Type B pancreatic cell (in vitro differentiated cells): ENCODE data around the gene CABCOCO1. TPM values are rescaled to one million over a fixed set of nuclear protein-coding genes. Genes with fewer than 3 reads are reported as not detected.

Source experiments
- DNase-seq: peaks from one replicate; pipeline ENCODE4 v3.0.0; 2021; ENCODE audit warnings: mixed read lengths; ENCODE audit not compliant: unreplicated experiment; ENCODE audit errors: extremely low spot score
- H3K27ac Mint-ChIP-seq: 2 replicates; pipeline ENCODE4 v1.8.0; 2021; ENCODE audit warnings: mild to moderate bottlenecking, mixed read lengths
- H3K27me3 Mint-ChIP-seq: 2 replicates; pipeline ENCODE4 v1.8.0; 2021; ENCODE audit warnings: mixed read lengths
- H3K36me3 Mint-ChIP-seq: 2 replicates; pipeline ENCODE4 v1.8.0; 2021; ENCODE audit warnings: mixed read lengths
- H3K4me1 Mint-ChIP-seq: one replicate; pipeline ENCODE4 v1.8.0; 2021; ENCODE audit warnings: mixed read lengths; ENCODE audit not compliant: unreplicated experiment
- H3K4me3 Mint-ChIP-seq: 2 replicates; pipeline ENCODE4 v1.8.0; 2021; ENCODE audit warnings: mild to moderate bottlenecking, mixed read lengths
- H3K9me3 Mint-ChIP-seq: 2 replicates; pipeline ENCODE4 v1.8.0; 2021; ENCODE audit warnings: mixed read lengths
- total RNA-seq: library from RNA; stranded (reverse); gene quantifications from 2 replicates; pipeline ENCODE4 v1.2.1, GENCODE V29; 2021; ENCODE audit warnings: low replicate concordance
- TF ChIP-seq, protein P1 (sequence below): fragments of 200-600 bp; sonication (generic); conservative IDR thresholded peaks from 2 replicates; pipeline ENCODE4 v1.5.0; 2021; ENCODE audit warnings: antibody characterized with exemption, mild to moderate bottlenecking

Gene CABCOCO1
- total RNA-seq, 1 donor from 2014 or later, result not detected

GRCh38 chr10:61789031-61789430 is 126.3 kb downstream of the CABCOCO1 start:
- Mint-ChIP-seq H3K36me3 (no peaks in the 10 kb centered on the region), H3K4me1 (peaks cover 7% of the 10 kb centered on the region)
- no peak for DNase-seq

DNA sequence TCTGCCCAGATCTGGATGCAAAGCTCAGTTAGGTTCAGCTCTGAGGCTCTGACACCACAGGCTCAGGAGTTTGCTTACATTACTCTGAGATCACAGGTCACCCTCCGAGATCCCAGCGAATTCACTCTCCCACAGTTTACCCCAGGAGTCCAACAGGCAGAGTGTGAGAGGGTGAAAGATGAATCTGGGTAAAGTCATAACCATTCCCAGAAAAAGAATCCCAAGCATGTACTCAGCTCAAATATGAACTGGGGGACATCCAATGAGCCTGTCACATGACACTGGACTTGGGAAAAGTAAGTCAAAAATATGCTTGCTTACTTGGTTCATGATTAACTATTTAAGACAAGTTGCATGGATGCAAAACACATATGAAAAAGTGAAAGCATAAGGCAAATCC is 128.5 kb downstream of the CABCOCO1 start:
- H3K4me3 Mint-ChIP-seq, result no peak overlapping the region
- H3K9me3 Mint-ChIP-seq, result no peaks in the 10 kb centered on the region
- TF ChIP-seq, protein P1, sequence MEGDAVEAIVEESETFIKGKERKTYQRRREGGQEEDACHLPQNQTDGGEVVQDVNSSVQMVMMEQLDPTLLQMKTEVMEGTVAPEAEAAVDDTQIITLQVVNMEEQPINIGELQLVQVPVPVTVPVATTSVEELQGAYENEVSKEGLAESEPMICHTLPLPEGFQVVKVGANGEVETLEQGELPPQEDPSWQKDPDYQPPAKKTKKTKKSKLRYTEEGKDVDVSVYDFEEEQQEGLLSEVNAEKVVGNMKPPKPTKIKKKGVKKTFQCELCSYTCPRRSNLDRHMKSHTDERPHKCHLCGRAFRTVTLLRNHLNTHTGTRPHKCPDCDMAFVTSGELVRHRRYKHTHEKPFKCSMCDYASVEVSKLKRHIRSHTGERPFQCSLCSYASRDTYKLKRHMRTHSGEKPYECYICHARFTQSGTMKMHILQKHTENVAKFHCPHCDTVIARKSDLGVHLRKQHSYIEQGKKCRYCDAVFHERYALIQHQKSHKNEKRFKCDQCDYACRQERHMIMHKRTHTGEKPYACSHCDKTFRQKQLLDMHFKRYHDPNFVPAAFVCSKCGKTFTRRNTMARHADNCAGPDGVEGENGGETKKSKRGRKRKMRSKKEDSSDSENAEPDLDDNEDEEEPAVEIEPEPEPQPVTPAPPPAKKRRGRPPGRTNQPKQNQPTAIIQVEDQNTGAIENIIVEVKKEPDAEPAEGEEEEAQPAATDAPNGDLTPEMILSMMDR, result no peak
- no peaks in the 10 kb centered on the region for H3K36me3 Mint-ChIP-seq
- peaks cover 12% of the 10 kb centered on the region for H3K4me1 Mint-ChIP-seq
- DNase-seq, result no peak
- no peak overlapping the region for H3K27ac Mint-ChIP-seq
- no peaks in the 10 kb centered on the region for H3K27me3 Mint-ChIP-seq

More at GRCh38 chr10:61789031-61789430, 126.3 kb downstream of the CABCOCO1 start:
- Mint-ChIP-seq H3K27ac (no peak overlapping the region), H3K9me3 (peaks cover 5% of the 10 kb centered on the region), H3K27me3 (no peaks in the 10 kb centered on the region), H3K4me3 (no peak overlapping the region)
- TF ChIP-seq, protein P1, result no peak

DNA sequence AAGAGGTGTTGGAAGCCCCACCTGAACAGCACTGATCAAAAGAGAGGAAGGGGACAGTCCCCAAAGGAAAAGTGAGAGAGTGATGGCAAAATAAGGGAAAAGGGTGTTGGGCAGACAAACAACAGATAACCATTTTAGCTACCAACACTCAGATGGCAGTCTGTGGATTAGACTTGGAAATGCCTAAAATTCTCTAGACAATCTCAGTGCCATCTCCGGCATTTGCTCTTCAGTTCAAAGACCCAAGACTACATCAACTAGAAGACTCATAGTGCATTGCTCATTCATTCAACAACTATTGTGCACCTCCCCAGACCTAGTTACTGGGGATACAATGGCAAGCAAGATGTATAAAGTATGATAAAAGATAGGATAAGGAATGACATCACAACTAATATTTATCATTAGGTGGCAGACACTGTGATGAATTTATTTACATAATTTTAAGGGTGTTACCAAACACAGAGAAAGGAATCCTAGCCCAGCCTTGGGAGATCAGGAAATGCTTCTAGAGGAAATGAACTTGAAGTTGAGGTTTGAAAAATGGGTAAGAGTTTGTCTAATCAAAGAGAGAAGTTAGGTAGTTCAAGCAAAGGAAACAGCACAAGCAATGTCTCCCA is 129.5 kb downstream of the CABCOCO1 start:
- DNase-seq, result no peak
- H3K4me3 Mint-ChIP-seq, result no peak overlapping the region
- H3K4me1 Mint-ChIP-seq, result peaks cover 12% of the 10 kb centered on the region
- H3K27ac Mint-ChIP-seq, result no peak overlapping the region
- no peaks in the 10 kb centered on the region for H3K27me3 Mint-ChIP-seq
- TF ChIP-seq, protein P1, result no peak
- H3K36me3 Mint-ChIP-seq, result no peaks in the 10 kb centered on the region
- no peaks in the 10 kb centered on the region for H3K9me3 Mint-ChIP-seq

DNA sequence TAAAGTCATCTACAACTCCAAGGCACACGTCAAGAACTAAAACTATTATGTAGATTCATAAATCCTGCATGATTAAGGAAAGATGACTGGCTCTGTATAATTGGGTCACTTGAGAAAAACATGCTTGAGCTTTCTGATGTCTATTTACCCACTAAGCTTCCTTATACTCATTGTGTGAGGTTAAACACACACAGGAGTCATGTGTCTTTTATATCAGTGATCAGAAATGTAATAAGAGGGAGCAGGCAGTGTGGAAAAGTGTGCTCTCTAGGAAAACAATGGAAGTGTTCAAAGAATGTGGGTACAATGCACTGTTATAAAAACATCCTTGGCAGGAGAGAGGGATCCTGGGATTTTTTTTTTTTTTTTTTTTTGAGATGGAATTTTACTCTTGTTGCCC is 130.2 kb downstream of the CABCOCO1 start:
- DNase-seq, result no peak
- no peaks in the 10 kb centered on the region for H3K27me3 Mint-ChIP-seq
- no peak overlapping the region for H3K4me3 Mint-ChIP-seq
- H3K9me3 Mint-ChIP-seq, result no peaks in the 10 kb centered on the region
- no peak overlapping the region for H3K27ac Mint-ChIP-seq
- no peaks in the 10 kb centered on the region for H3K36me3 Mint-ChIP-seq
- TF ChIP-seq, protein P1, result no peak
- H3K4me1 Mint-ChIP-seq, result peaks cover 15% of the 10 kb centered on the region

- TF ChIP-seq, protein P1, result no peak
- H3K9me3 Mint-ChIP-seq, result no peaks in the 10 kb centered on the region
- no peak for DNase-seq
- H3K27me3 Mint-ChIP-seq, result no peaks in the 10 kb centered on the region
- H3K4me1 Mint-ChIP-seq, result peaks cover 15% of the 10 kb centered on the region
- H3K36me3 Mint-ChIP-seq, result no peaks in the 10 kb centered on the region
- H3K27ac Mint-ChIP-seq, result no peak overlapping the region
- H3K4me3 Mint-ChIP-seq, result no peak overlapping the region
These were observed 131.3 kb downstream of the CABCOCO1 start for GRCh38 chr10:61793760-61794703.
